ENCODE measurements around the gene FGFBP1.

- TF ChIP-seq RCOR1 (IDR thresholded peaks at IDR 0.05; ENCODE audit: borderline replicate concordance in 1 of 2, low read depth in 2 of 2, low read length in 2 of 2) (no peak), GABPB1 (CRISPR knock-in tag; IDR thresholded peaks at IDR 0.05) (no peak), ZNF518B (CRISPR knock-in tag; IDR thresholded peaks at IDR 0.05) (no peak), ELF4 (CRISPR knock-in tag; IDR thresholded peaks at IDR 0.05) (no peak), HDAC2 (IDR thresholded peaks at IDR 0.05) (no peak), CTCF (IDR thresholded peaks at IDR 0.05 in 2 of 3, conservative IDR thresholded peaks at IDR 0.05 in 1 of 3; ENCODE audit: insufficient read depth in 2 of 3, low read depth in 1 of 3, low read length in 3 of 3) (no peak), REST (IDR thresholded peaks at IDR 0.05; ENCODE audit: borderline replicate concordance) (no peak), REST (CRISPR knock-in tag; IDR thresholded peaks at IDR 0.05; ENCODE audit: low read depth) (no peak)
Observed at GRCh38 chr4:15947684-15948083, 9.1 kb upstream of the FGFBP1 start.
